Uterus (tissue), 2 donors: ENCODE measurements around the gene RAB43.

Experiments
- CTCF ChIP-seq, 4 experiments: fragments of 200-600 bp in 2 of 4; fragments of 450-650 bp in 2 of 4; sonication (generic) in 2 of 4; IDR thresholded peaks; one replicate each; pipeline ENCODE4 v1.5.1; 2016 to 2019; ENCODE audit warnings: antibody characterized with exemption in 4 of 4, mild to moderate bottlenecking in 2 of 4, moderate library complexity in 1 of 4
- POLR2A ChIP-seq, 2 donors: fragments of 450-650 bp; IDR thresholded peaks; one replicate each; pipeline ENCODE4 v1.6.1; 2016; ENCODE audit warnings: antibody characterized with exemption in 2 of 2, mild to moderate bottlenecking in 1 of 2, moderate library complexity in 1 of 2

GRCh38 chr3:129052675-129053074 is 68.9 kb downstream of the RAB43 start:
- TF ChIP-seq CTCF (IDR thresholded peaks at IDR 0.05) = no peak
- TF ChIP-seq POLR2A (IDR thresholded peaks at IDR 0.05) = no peak
